ENCODE data around the gene NRG3.

The NRG3 gene

GRCh38 chr10:82221056-82221455 is 346.1 kb downstream of the NRG3 start:
- DNase-seq (ENCODE audit: low spot score): no peak

GRCh38 chr10:82221601-82222149 is 346.7 kb downstream of the NRG3 start:
- no peak for DNase-seq (ENCODE audit: low spot score)

GRCh38 chr10:82228701-82229100 is 353.7 kb downstream of the NRG3 start:
- no peak for DNase-seq (ENCODE audit: low spot score)

- no peak for DNase-seq (ENCODE audit: low spot score)
Measured at GRCh38 chr10:82234173-82234572, 359.2 kb downstream of the NRG3 start.

- no peak for DNase-seq (ENCODE audit: low spot score)
Measured at GRCh38 chr10:82236084-82236731, 361.2 kb downstream of the NRG3 start.

- no peak for DNase-seq (ENCODE audit: low spot score)
Measured at GRCh38 chr10:82238291-82238690, 363.3 kb downstream of the NRG3 start.

- DNase-seq (ENCODE audit: low spot score): no peak
Measured at GRCh38 chr10:82240408-82240807, 365.4 kb downstream of the NRG3 start.

GRCh38 chr10:82242778-82243177 is 367.8 kb downstream of the NRG3 start:
- no peak for DNase-seq (ENCODE audit: low spot score)

GRCh38 chr10:82245157-82245556 is 370.2 kb downstream of the NRG3 start:
- DNase-seq (ENCODE audit: low spot score): no peak

- DNase-seq (ENCODE audit: low spot score): no peak
Measured at GRCh38 chr10:82245906-82246560, 371.0 kb downstream of the NRG3 start.

GRCh38 chr10:82249141-82249540 is 374.1 kb downstream of the NRG3 start:
- no peak for DNase-seq (ENCODE audit: low spot score)

GRCh38 chr10:82251222-82251906 is 376.4 kb downstream of the NRG3 start:
- no peak for DNase-seq (ENCODE audit: low spot score)

- no peak for DNase-seq (ENCODE audit: low spot score)
Measured at GRCh38 chr10:82252081-82252480, 377.1 kb downstream of the NRG3 start.

GRCh38 chr10:82254237-82254636 is 379.2 kb downstream of the NRG3 start:
- DNase-seq (ENCODE audit: low spot score): no peak

- DNase-seq (ENCODE audit: low spot score): no peak
Measured at GRCh38 chr10:82256275-82256674, 381.3 kb downstream of the NRG3 start.

GRCh38 chr10:82266438-82266837 is 391.4 kb downstream of the NRG3 start:
- no peak for DNase-seq (ENCODE audit: low spot score)

- DNase-seq (ENCODE audit: low spot score): no peak
Measured at GRCh38 chr10:82267014-82267413, 392.0 kb downstream of the NRG3 start.

GRCh38 chr10:82267465-82267864 is 392.5 kb downstream of the NRG3 start:
- no peak for DNase-seq (ENCODE audit: low spot score)

- no peak for DNase-seq (ENCODE audit: low spot score)
Measured at GRCh38 chr10:82267960-82268359, 393.0 kb downstream of the NRG3 start.

GRCh38 chr10:82277591-82277990 is 402.6 kb downstream of the NRG3 start:
- no peak for DNase-seq (ENCODE audit: low spot score)

GRCh38 chr10:82278401-82279182 is 403.6 kb downstream of the NRG3 start:
- no peak for DNase-seq (ENCODE audit: low spot score)

GRCh38 chr10:82282782-82283456 is 407.9 kb downstream of the NRG3 start:
- DNase-seq (ENCODE audit: low spot score): no peak

Data from COLO829 (cell line).